ENCODE results near the gene GNAT1. TPM values are rescaled to one million over a fixed set of nuclear protein-coding genes. Genes with fewer than 3 reads are reported as not detected.

Gene GNAT1
- total and polyA plus RNA-seq, 2 of the 13 experiments (the other 11 are each of a cell fraction or from before 2014, with no cell fraction given): 0.15 TPM; not detected in 1

- TF ChIP-seq, protein P1, sequence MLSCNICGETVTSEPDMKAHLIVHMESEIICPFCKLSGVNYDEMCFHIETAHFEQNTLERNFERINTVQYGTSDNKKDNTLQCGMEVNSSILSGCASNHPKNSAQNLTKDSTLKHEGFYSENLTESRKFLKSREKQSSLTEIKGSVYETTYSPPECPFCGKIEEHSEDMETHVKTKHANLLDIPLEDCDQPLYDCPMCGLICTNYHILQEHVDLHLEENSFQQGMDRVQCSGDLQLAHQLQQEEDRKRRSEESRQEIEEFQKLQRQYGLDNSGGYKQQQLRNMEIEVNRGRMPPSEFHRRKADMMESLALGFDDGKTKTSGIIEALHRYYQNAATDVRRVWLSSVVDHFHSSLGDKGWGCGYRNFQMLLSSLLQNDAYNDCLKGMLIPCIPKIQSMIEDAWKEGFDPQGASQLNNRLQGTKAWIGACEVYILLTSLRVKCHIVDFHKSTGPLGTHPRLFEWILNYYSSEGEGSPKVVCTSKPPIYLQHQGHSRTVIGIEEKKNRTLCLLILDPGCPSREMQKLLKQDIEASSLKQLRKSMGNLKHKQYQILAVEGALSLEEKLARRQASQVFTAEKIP (CRISPR knock-in tag; IDR thresholded peaks at IDR 0.05; ENCODE audit: borderline replicate concordance): no peak
- TF ChIP-seq HOXA5 (CRISPR knock-in tag; IDR thresholded peaks at IDR 0.05) (0 out of 2 replicates have a peak, but pooled peaks have one; percentile 24), TAF15 (IDR thresholded peaks at IDR 0.05; ENCODE audit: low read depth, low read length, poor library complexity, severe bottlenecking) (no peak), MAX (IDR thresholded peaks at IDR 0.05) (peak; percentile 32; the same call in 1 of the 2 replicates), TFDP1 (CRISPR knock-in tag; IDR thresholded peaks at IDR 0.05; ENCODE audit: borderline replicate concordance) (no peak), SNAPC5 (CRISPR knock-in tag; IDR thresholded peaks at IDR 0.05; ENCODE audit: borderline replicate concordance) (no peak), ZNF224 (CRISPR knock-in tag; IDR thresholded peaks at IDR 0.05) (no peak), ZNF441 (CRISPR knock-in tag; IDR thresholded peaks at IDR 0.05; ENCODE audit: borderline replicate concordance) (no peak), KDM5B (CRISPR knock-in tag; IDR thresholded peaks at IDR 0.05; ENCODE audit: borderline replicate concordance) (no peak), ZNF878 (CRISPR knock-in tag; IDR thresholded peaks at IDR 0.05) (no peak), ELF4 (CRISPR knock-in tag; IDR thresholded peaks at IDR 0.05; ENCODE audit: borderline replicate concordance) (no peak), MAFG (CRISPR knock-in tag; IDR thresholded peaks at IDR 0.05) (no peak), SATB2 (CRISPR knock-in tag; IDR thresholded peaks at IDR 0.05) (no peak), SALL1 (CRISPR knock-in tag; IDR thresholded peaks at IDR 0.05) (peak; percentile 6; the same call in 1 of the 2 replicates), POLR2AphosphoS2 (IDR thresholded peaks at IDR 0.05; ENCODE audit: low read depth, low read length) (no peak), ZKSCAN5 (CRISPR knock-in tag; IDR thresholded peaks at IDR 0.05) (no peak), ZNF598 (CRISPR knock-in tag; IDR thresholded peaks at IDR 0.05; ENCODE audit: borderline replicate concordance) (no peak; the same call in 1 of the 2 replicates)
- TF ChIP-seq, protein P2, sequence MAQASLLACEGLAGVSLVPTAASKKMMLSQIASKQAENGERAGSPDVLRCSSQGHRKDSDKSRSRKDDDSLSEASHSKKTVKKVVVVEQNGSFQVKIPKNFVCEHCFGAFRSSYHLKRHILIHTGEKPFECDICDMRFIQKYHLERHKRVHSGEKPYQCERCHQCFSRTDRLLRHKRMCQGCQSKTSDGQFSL (CRISPR knock-in tag; IDR thresholded peaks at IDR 0.05): 0 out of 2 replicates have a peak, but pooled peaks have one; percentile 44
- TF ChIP-seq, protein P3, sequence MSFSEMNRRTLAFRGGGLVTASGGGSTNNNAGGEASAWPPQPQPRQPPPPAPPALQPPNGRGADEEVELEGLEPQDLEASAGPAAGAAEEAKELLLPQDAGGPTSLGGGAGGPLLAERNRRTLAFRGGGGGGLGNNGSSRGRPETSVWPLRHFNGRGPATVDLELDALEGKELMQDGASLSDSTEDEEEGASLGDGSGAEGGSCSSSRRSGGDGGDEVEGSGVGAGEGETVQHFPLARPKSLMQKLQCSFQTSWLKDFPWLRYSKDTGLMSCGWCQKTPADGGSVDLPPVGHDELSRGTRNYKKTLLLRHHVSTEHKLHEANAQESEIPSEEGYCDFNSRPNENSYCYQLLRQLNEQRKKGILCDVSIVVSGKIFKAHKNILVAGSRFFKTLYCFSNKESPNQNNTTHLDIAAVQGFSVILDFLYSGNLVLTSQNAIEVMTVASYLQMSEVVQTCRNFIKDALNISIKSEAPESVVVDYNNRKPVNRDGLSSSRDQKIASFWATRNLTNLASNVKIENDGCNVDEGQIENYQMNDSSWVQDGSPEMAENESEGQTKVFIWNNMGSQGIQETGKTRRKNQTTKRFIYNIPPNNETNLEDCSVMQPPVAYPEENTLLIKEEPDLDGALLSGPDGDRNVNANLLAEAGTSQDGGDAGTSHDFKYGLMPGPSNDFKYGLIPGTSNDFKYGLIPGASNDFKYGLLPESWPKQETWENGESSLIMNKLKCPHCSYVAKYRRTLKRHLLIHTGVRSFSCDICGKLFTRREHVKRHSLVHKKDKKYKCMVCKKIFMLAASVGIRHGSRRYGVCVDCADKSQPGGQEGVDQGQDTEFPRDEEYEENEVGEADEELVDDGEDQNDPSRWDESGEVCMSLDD (CRISPR knock-in tag; IDR thresholded peaks at IDR 0.05; ENCODE audit: borderline replicate concordance): no peak
- TF ChIP-seq, protein P4, sequence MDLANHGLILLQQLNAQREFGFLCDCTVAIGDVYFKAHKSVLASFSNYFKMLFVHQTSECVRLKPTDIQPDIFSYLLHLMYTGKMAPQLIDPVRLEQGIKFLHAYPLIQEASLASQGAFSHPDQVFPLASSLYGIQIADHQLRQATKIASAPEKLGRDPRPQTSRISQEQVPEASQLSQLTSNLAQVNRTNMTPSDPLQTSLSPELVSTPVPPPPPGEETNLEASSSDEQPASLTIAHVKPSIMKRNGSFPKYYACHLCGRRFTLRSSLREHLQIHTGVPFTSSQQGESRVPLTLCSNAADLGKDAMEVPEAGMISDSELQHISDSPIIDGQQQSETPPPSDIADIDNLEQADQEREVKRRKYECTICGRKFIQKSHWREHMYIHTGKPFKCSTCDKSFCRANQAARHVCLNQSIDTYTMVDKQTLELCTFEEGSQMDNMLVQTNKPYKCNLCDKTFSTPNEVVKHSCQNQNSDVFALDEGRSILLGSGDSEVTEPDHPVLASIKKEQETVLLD (CRISPR knock-in tag; IDR thresholded peaks at IDR 0.05; ENCODE audit: low read depth): no peak
These were observed 35.5 kb upstream of the GNAT1 start (continued) for GRCh38 chr3:50155891-50156290.

Data from HepG2 (cell line).